NCI-H2227 (cell line): ENCODE measurements around the gene ABHD17C.

Experiments used
- DNase-seq: peaks from one replicate; lab custom pipeline; 2025; ENCODE audit not compliant: unreplicated experiment; lab: John Stamatoyannopoulos, UW

ABHD17C gene

GRCh38 chr15:80780416-80781221 lies 85.5 kb downstream of the ABHD17C start:
- DNase-seq, result no peak

GRCh38 chr15:80783260-80783659 lies 88.2 kb downstream of the ABHD17C start:
- no peak for DNase-seq

- DNase-seq, result no peak
These were observed 90.2 kb downstream of the ABHD17C start for GRCh38 chr15:80785335-80785734.

DNA sequence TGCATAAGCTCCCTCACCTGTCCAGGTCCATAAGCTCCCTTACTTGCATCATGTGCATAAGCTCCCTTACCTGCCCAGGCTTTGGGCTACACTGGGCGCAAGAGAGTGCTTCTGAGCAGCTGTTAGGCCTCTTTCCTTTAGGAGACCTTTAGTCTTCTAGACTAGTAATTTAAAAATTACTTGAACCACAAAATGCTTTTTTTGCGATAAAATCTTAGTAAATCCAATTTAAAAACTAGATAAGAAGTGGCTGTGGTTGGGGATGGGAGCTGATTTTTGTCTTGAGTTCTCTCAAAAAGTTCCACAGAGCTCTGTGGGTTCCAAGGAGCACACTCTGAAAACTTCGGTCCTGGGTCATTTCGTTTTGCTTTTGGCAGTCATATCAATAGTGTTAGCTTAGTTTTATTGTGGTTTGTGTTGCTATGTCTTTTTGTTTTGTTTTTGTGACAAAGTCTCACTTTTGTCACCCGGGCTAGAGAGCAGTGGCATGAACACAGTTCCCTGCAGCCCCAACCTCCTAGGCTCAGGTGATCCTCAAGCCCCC lies 90.8 kb downstream of the ABHD17C start:
- no peak for DNase-seq

GRCh38 chr15:80787316-80787715 lies 92.2 kb downstream of the ABHD17C start:
- peak; percentile 42 for DNase-seq

GRCh38 chr15:80788536-80788935 lies 93.4 kb downstream of the ABHD17C start:
- DNase-seq, result no peak

DNA sequence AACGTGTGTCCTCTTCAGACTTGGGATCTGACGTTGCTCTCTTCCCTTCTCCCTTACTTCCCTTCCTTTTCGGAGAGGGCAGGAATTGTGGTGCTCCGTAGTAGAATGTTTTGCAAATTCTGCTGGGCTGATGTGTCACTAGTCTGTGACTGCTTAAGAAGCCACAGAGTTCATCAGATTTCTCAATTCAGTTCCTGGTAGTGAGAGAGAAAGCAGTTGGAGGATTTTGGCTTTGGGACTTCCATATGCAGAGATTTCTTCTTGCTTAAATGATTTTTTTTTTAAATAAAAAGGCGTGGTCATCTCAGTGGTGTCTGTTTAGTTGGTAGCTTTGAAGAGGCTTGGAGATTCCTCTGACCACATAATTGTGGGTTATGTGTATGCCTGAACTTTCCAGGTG lies 94.2 kb downstream of the ABHD17C start:
- DNase-seq, result peak; percentile 19

GRCh38 chr15:80789796-80790195 lies 94.7 kb downstream of the ABHD17C start:
- no peak for DNase-seq

DNA sequence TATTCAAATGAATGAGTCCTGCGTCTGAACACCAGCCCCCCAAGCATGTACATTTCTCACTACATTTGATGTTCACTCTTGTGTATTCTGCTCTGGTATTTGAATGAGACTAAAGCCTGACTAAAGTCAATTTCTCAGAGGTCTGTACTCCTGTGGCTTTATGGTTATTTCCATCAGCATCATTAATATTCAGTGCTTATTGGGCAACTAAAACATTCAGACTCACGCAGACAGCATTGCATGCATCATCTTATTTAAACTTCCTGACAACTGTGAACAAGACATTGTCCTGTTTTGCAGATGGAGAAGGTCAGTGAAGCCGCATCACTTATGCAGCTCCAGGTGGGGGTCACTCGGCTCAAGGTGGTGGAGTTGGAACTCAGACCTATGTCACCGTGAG lies 95.1 kb downstream of the ABHD17C start:
- DNase-seq, result no peak

- DNase-seq, result no peak
These were observed 95.9 kb downstream of the ABHD17C start for GRCh38 chr15:80791004-80791403.

GRCh38 chr15:80796407-80796806 lies 101.3 kb downstream of the ABHD17C start:
- DNase-seq, result no peak

GRCh38 chr15:80798911-80799310 lies 103.8 kb downstream of the ABHD17C start:
- DNase-seq, result no peak

DNA sequence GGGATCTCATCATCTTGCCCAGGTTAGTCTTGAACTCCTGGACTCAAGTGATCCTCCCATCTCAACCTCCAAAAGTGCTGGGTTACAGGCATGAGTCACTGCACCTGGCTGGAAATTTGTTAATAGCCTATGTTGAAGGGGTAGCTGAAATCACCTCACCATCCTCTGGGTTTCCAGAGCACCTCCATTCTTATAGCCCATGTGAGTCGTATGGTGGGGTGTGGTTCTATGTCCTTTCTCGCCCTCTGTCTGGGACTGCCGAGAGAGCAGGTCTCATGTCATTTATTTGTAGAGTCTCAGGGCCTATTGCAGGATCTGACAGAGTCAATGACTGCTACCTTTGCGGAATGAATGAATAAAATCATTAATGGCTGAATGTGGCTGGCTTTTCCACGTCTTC lies 105.0 kb downstream of the ABHD17C start:
- no peak for DNase-seq

- DNase-seq, result no peak
These were observed 107.0 kb downstream of the ABHD17C start for GRCh38 chr15:80801891-80802680.

DNA sequence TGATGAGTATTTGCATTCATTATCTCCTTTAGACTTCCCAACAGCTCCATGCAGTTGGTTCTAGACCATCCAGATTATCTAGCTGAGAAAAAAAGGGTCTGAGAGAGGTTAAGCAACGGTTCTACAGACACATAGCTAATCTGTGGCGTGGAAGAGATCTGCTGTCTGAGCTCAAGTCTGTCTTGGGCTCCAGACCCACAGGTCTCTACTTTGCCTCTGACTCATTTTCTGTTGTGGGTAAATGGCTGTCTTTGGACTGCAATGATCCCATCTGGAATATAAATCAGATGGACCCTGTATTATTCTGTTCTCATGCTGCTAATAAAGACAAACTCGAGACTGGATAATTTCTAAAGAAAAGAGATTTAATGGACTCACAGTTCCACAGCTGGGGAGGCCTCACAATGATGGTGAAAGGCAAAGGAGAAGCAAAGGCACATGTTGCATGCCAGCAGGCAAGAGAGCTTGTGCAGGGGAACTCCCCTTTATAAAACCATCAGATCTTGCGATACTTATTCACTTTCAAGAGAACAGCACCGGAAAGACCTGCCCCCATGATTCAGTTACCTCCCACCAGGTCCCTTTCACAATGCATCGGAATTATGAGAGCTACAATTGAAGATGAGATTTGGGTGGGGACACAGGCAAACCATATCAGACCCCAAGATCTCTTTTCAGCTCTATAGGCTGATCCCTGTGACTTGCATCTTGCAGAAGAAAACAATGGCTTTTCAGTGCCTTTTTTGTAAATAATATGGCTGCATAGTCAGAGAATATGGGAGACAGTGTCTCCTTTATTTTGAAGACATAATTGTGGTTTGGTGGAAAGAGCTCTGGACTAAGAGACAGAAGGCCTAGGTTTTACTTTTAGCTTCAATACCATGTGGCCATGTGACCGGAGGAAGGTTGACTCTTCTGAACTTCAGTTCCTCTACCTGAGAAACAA lies 108.7 kb downstream of the ABHD17C start:
- DNase-seq, result no peak

DNA sequence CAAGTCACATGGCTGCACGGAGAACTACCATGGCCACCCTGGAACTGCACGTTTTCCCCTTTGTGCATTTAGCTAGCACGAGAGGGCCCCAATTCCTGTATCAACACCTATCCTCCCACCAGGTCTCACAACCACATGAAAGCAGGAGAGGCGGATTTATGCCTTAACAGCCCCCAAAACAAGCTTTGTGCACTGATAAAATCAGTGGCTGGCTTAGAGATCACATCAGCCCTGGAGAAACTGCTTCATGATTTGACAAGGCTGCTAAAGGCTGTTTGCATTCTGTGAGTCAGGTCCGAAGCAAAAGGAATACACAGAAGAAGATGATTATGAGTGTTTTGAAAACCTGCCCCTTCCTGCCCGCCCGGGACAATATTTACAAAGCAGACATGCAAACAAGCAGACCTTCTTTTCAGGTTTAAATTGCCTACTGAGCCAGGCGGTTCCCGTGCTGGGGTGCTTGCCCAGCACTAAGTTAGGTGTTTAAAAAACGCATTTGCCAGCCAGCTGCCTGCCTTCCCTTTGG lies 109.9 kb downstream of the ABHD17C start:
- DNase-seq, result no peak
